Neural cell (in vitro differentiated cells): ENCODE measurements around the gene DCAF8. TPM values are rescaled to one million over a fixed set of nuclear protein-coding genes. Genes with fewer than 3 reads are reported as not detected.
A peak's percentile ranks its signal among the peaks of the same experiment; 100 is the strongest.

Experiments used
- H2AFZ ChIP-seq: fragments of 200-600, 300-800 bp; sonication (generic), shearing (Covaris generic); 2 replicates; pipeline ENCODE4 v1.6.0; 2014; ENCODE audit warnings: low read depth, mild to moderate bottlenecking, antibody characterized with exemption, low read length, moderate library complexity
- H3F3A ChIP-seq: fragments of 200-600 bp; shearing (Covaris generic); 2 replicates; pipeline ENCODE4 v1.6.1; 2016; ENCODE audit warnings: mild to moderate bottlenecking, moderate library complexity, mixed read lengths, antibody characterized with exemption, low read length; ENCODE audit not compliant: insufficient read depth, poor library complexity, severe bottlenecking
- H3K27ac ChIP-seq: fragments of 200-600, 300-800 bp; sonication (generic), shearing (Covaris generic); 2 replicates; pipeline ENCODE4 v1.5.1; 2014; ENCODE audit warnings: mild to moderate bottlenecking, low read length, moderate library complexity
- H3K27me3 ChIP-seq: fragments of 300-800, 200-600 bp; sonication (generic), shearing (Covaris generic); 2 replicates; pipeline ENCODE4 v1.6.0; 2014; ENCODE audit warnings: mild to moderate bottlenecking, low read depth, low read length, moderate library complexity; ENCODE audit not compliant: insufficient read depth
- H3K36me3 ChIP-seq: fragments of 300-800, 200-600 bp; sonication (generic), shearing (Covaris generic); 2 replicates; pipeline ENCODE4 v1.5.1; 2014; ENCODE audit warnings: mild to moderate bottlenecking, antibody characterized with exemption, low read length, moderate library complexity; ENCODE audit not compliant: insufficient read depth
- H3K4me2 ChIP-seq: fragments of 300-800, 200-600 bp; sonication (generic), shearing (Covaris generic); 2 replicates; pipeline ENCODE4 v1.6.0; 2014; ENCODE audit warnings: mild to moderate bottlenecking, low read length
- H3K4me3 ChIP-seq: fragments of 300-800, 200-600 bp; sonication (generic), shearing (Covaris generic); 2 replicates; pipeline ENCODE4 v1.5.1; 2014; ENCODE audit warnings: mild to moderate bottlenecking, low read length, moderate library complexity
- H3K79me2 ChIP-seq: fragments of 200-600 bp; shearing (Covaris generic); replicated peaks from 2 replicates; pipeline ENCODE4 v1.6.0; 2014; ENCODE audit warnings: mild to moderate bottlenecking, low read length, moderate library complexity; ENCODE audit not compliant: insufficient read depth
- H3K9ac ChIP-seq: fragments of 300-800, 200-600 bp; sonication (generic), shearing (Covaris generic); 2 replicates; pipeline ENCODE4 v1.6.1; 2016; ENCODE audit warnings: mild to moderate bottlenecking, low read length, mixed read lengths
- H3K9me2 ChIP-seq: fragments of 200-600 bp; shearing (Covaris generic); 2 replicates; pipeline ENCODE4 v1.6.1; 2016; ENCODE audit warnings: mild to moderate bottlenecking, low read length, mixed read lengths; ENCODE audit not compliant: insufficient read depth
- H3K9me3 ChIP-seq: fragments of 200-600, 300-800 bp; sonication (generic), shearing (Covaris generic); 2 replicates; pipeline ENCODE4 v1.6.1; 2016; ENCODE audit warnings: mild to moderate bottlenecking, mixed run types, low read length, moderate library complexity, mixed read lengths
- H4K20me1 ChIP-seq: fragments of 200-600 bp; shearing (Covaris generic); 2 replicates; pipeline ENCODE4 v1.6.1; 2016; ENCODE audit warnings: mild to moderate bottlenecking, mixed run types; ENCODE audit not compliant: insufficient read depth
- CTCF ChIP-seq: fragments of 450-650 bp; IDR thresholded peaks from 2 replicates; pipeline ENCODE4 v1.5.1; 2014; ENCODE audit warnings: antibody characterized with exemption, mild to moderate bottlenecking, moderate library complexity; ENCODE audit not compliant: poor library complexity, severe bottlenecking
- EP300 ChIP-seq: fragments of 450-650 bp; conservative IDR thresholded peaks from 2 replicates; pipeline ENCODE4 v1.6.1; 2014; ENCODE audit warnings: antibody characterized with exemption, mild to moderate bottlenecking, moderate library complexity; ENCODE audit not compliant: poor library complexity, severe bottlenecking
- EZH2 ChIP-seq: fragments of 200-600, 300-800 bp; shearing (Covaris generic), sonication (generic); IDR thresholded peaks from 2 replicates; pipeline ENCODE4 v1.6.1; 2014; ENCODE audit warnings: antibody characterized with exemption, low read length, borderline replicate concordance, mild to moderate bottlenecking; ENCODE audit not compliant: insufficient read depth, poor library complexity, severe bottlenecking
- MXI1 ChIP-seq: fragments of 450-650 bp; conservative IDR thresholded peaks from 2 replicates; pipeline ENCODE4 v1.6.1; 2014; ENCODE audit warnings: antibody characterized with exemption, mild to moderate bottlenecking; ENCODE audit not compliant: poor library complexity, severe bottlenecking
- POLR2AphosphoS5 ChIP-seq: IDR thresholded peaks from 2 replicates; pipeline ENCODE4 v1.6.1; 2012
- RAD21 ChIP-seq: fragments of 450-650 bp; conservative IDR thresholded peaks from 2 replicates; pipeline ENCODE4 v1.6.1; 2014; ENCODE audit warnings: antibody characterized with exemption, mild to moderate bottlenecking, moderate library complexity
- REST ChIP-seq: IDR thresholded peaks from 2 replicates; pipeline ENCODE4 v1.6.1; 2012; ENCODE audit warnings: borderline replicate concordance
- SMC3 ChIP-seq: fragments of 450-650 bp; conservative IDR thresholded peaks from 2 replicates; pipeline ENCODE4 v1.6.1; 2014; ENCODE audit warnings: antibody characterized with exemption, mild to moderate bottlenecking, moderate library complexity; ENCODE audit not compliant: poor library complexity
- TAF1 ChIP-seq: IDR thresholded peaks from 2 replicates; pipeline ENCODE4 v1.6.1; 2012; ENCODE audit warnings: low read depth
- polyA plus RNA-seq: library from polyadenylated mRNA; depleted of rRNA; stranded (reverse); fragments of >200 nt; gene quantifications from 2 replicates; pipeline ENCODE4 v1.2.3, GENCODE V29; 2014

The DCAF8 gene
- polyA plus RNA-seq, 1 donor from 2014 or later, result 153 TPM

GRCh38 chr1:160193832-160194736 is 68.3 kb downstream of the DCAF8 start:
- H3F3A ChIP-seq, result no peaks in the 10 kb centered on the region
- no peak for TF ChIP-seq REST
- TF ChIP-seq TAF1, result no peak
- no peak for TF ChIP-seq RAD21
- no peak for TF ChIP-seq EZH2
- TF ChIP-seq CTCF, result no peak
- TF ChIP-seq EP300, result no peak
- no peak for TF ChIP-seq MXI1
- no peak for TF ChIP-seq SMC3
- TF ChIP-seq POLR2AphosphoS5, result no peak
- no peak overlapping the region for H3K27ac ChIP-seq
- H3K79me2 ChIP-seq, result no peaks in the 10 kb centered on the region
- no peak overlapping the region for H3K4me2 ChIP-seq
- H2AFZ ChIP-seq, result no peak overlapping the region
- peak overlapping the region; percentile 5 for H3K9ac ChIP-seq
- no peaks in the 10 kb centered on the region for H3K9me3 ChIP-seq
- H3K27me3 ChIP-seq, result no peaks in the 10 kb centered on the region
- no peaks in the 10 kb centered on the region for H4K20me1 ChIP-seq
- H3K36me3 ChIP-seq, result no peaks in the 10 kb centered on the region
- H3K9me2 ChIP-seq, result no peaks in the 10 kb centered on the region
- H3K4me3 ChIP-seq, result no peak overlapping the region

GRCh38 chr1:160193091-160193819 is 69.1 kb downstream of the DCAF8 start:
- Histone ChIP-seq H3K27ac (no peak overlapping the region), H3K4me2 (no peak overlapping the region), H3K9me2 (no peaks in the 10 kb centered on the region), H3K27me3 (no peaks in the 10 kb centered on the region), H3K4me3 (no peak overlapping the region), H3F3A (no peaks in the 10 kb centered on the region), H3K9ac (peak overlapping the region; percentile 5), H4K20me1 (no peaks in the 10 kb centered on the region), H2AFZ (no peak overlapping the region), H3K36me3 (no peaks in the 10 kb centered on the region), H3K9me3 (no peaks in the 10 kb centered on the region), H3K79me2 (no peaks in the 10 kb centered on the region)
- TF ChIP-seq EZH2 (no peak), CTCF (peak; percentile 97), TAF1 (no peak), RAD21 (peak; percentile 93), SMC3 (peak; percentile 94), EP300 (no peak), MXI1 (peak; percentile 14), REST (no peak), POLR2AphosphoS5 (no peak)
